Fibroblast of lung (primary cell): Measurements from ENCODE around the gene TPRKB.

Experiments
- EZH2 ChIP-seq: IDR thresholded peaks from 2 replicates; pipeline ENCODE4 v1.5.1; 2012; ENCODE audit warnings: low read length, control low read depth, mild to moderate bottlenecking; ENCODE audit errors: missing control alignments
- TF ChIP-seq, protein P1 (sequence below), 2 donors: IDR thresholded peaks in 1 of 2; conservative IDR thresholded peaks in 1 of 2; 1 replicate in 1 of 2; 2 replicates in 1 of 2; pipeline ENCODE4 v1.5.1; 2011 to 2012; ENCODE audit warnings: low read length in 2 of 2, control low read depth in 1 of 2, inconsistent platforms in 1 of 2, low read depth in 1 of 2, mild to moderate bottlenecking in 1 of 2

GRCh38 chr2:73717251-73717606 is 19.9 kb downstream of the TPRKB start:
- TF ChIP-seq, protein P1, sequence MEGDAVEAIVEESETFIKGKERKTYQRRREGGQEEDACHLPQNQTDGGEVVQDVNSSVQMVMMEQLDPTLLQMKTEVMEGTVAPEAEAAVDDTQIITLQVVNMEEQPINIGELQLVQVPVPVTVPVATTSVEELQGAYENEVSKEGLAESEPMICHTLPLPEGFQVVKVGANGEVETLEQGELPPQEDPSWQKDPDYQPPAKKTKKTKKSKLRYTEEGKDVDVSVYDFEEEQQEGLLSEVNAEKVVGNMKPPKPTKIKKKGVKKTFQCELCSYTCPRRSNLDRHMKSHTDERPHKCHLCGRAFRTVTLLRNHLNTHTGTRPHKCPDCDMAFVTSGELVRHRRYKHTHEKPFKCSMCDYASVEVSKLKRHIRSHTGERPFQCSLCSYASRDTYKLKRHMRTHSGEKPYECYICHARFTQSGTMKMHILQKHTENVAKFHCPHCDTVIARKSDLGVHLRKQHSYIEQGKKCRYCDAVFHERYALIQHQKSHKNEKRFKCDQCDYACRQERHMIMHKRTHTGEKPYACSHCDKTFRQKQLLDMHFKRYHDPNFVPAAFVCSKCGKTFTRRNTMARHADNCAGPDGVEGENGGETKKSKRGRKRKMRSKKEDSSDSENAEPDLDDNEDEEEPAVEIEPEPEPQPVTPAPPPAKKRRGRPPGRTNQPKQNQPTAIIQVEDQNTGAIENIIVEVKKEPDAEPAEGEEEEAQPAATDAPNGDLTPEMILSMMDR (conservative IDR thresholded peaks at IDR 0.05 in 1 of 2, IDR thresholded peaks at IDR 0.05 in 1 of 2; ENCODE audit: low read depth in 1 of 2, low read length in 2 of 2): no peak
- TF ChIP-seq EZH2: no peak
